ENCODE data around the gene LYZL4.

The LYZL4 gene

GRCh38 chr3:42381551-42382082, 28.8 kb downstream of the LYZL4 start:
- no peak for DNase-seq (ENCODE audit: extremely low read depth, insufficient read length)
- Histone ChIP-seq H3K27me3 (replicated peaks; ENCODE audit: control insufficient read depth, insufficient read depth, low read length) (no peaks in the 10 kb centered on the region), H3K4me3 (replicated peaks; ENCODE audit: low read depth, low read length) (no peak overlapping the region), H3K36me3 (ENCODE audit: control insufficient read depth, insufficient read depth, low read length) (no peaks in the 10 kb centered on the region)
- no peak for TF ChIP-seq CTCF (IDR thresholded peaks at IDR 0.05; ENCODE audit: insufficient read depth, low read length, poor library complexity, severe bottlenecking)

- TF ChIP-seq CTCF (IDR thresholded peaks at IDR 0.05; ENCODE audit: insufficient read depth, low read length, poor library complexity, severe bottlenecking), result no peak
- Histone ChIP-seq H3K36me3 (ENCODE audit: control insufficient read depth, insufficient read depth, low read length) (no peaks in the 10 kb centered on the region), H3K4me3 (replicated peaks; ENCODE audit: low read depth, low read length) (no peak overlapping the region), H3K27me3 (replicated peaks; ENCODE audit: control insufficient read depth, insufficient read depth, low read length) (no peaks in the 10 kb centered on the region)
- no peak for DNase-seq (ENCODE audit: extremely low read depth, insufficient read length)
These were observed 32.7 kb downstream of the LYZL4 start for GRCh38 chr3:42377681-42378080.

GRCh38 chr3:42376344-42376798, 34.0 kb downstream of the LYZL4 start:
- no peak for TF ChIP-seq CTCF (IDR thresholded peaks at IDR 0.05; ENCODE audit: insufficient read depth, low read length, poor library complexity, severe bottlenecking)
- Histone ChIP-seq H3K27me3 (replicated peaks; ENCODE audit: control insufficient read depth, insufficient read depth, low read length) (no peaks in the 10 kb centered on the region; the same call in 1 of the 2 replicates), H3K36me3 (ENCODE audit: control insufficient read depth, insufficient read depth, low read length) (no peaks in the 10 kb centered on the region), H3K4me3 (replicated peaks; ENCODE audit: low read depth, low read length) (no peak overlapping the region)
- DNase-seq (ENCODE audit: extremely low read depth, insufficient read length), result no peak

GRCh38 chr3:42375121-42375800, 35.1 kb downstream of the LYZL4 start:
- Histone ChIP-seq H3K36me3 (ENCODE audit: control insufficient read depth, insufficient read depth, low read length) (no peaks in the 10 kb centered on the region), H3K4me3 (replicated peaks; ENCODE audit: low read depth, low read length) (no peak overlapping the region), H3K27me3 (replicated peaks; ENCODE audit: control insufficient read depth, insufficient read depth, low read length) (no peaks in the 10 kb centered on the region; the same call in 1 of the 2 replicates)
- no peak for TF ChIP-seq CTCF (IDR thresholded peaks at IDR 0.05; ENCODE audit: insufficient read depth, low read length, poor library complexity, severe bottlenecking)
- DNase-seq (ENCODE audit: extremely low read depth, insufficient read length), result no peak

- Histone ChIP-seq H3K27me3 (replicated peaks; ENCODE audit: control insufficient read depth, insufficient read depth, low read length) (no peaks in the 10 kb centered on the region; the same call in 1 of the 2 replicates), H3K36me3 (ENCODE audit: control insufficient read depth, insufficient read depth, low read length) (no peaks in the 10 kb centered on the region), H3K4me3 (replicated peaks; ENCODE audit: low read depth, low read length) (no peak overlapping the region)
- TF ChIP-seq CTCF (IDR thresholded peaks at IDR 0.05; ENCODE audit: insufficient read depth, low read length, poor library complexity, severe bottlenecking), result no peak
- DNase-seq (ENCODE audit: extremely low read depth, insufficient read length), result no peak
These were observed 38.6 kb downstream of the LYZL4 start for GRCh38 chr3:42371776-42372175.

Measured in GM06990 (cell line).